Purkinje cell (primary cell): ENCODE results near the gene BCAS1. TPM values are rescaled to one million over a fixed set of nuclear protein-coding genes. Genes with fewer than 3 reads are reported as not detected.

ENCODE experiments used
- polyA plus RNA-seq: library from polyadenylated mRNA; unstranded; fragments of >200 nt; fragmentation: Nextera tagmentation; gene quantifications from 2 replicates; pipeline ENCODE4 v1.2.1, GENCODE V29; 2014

BCAS1 gene, protein sequence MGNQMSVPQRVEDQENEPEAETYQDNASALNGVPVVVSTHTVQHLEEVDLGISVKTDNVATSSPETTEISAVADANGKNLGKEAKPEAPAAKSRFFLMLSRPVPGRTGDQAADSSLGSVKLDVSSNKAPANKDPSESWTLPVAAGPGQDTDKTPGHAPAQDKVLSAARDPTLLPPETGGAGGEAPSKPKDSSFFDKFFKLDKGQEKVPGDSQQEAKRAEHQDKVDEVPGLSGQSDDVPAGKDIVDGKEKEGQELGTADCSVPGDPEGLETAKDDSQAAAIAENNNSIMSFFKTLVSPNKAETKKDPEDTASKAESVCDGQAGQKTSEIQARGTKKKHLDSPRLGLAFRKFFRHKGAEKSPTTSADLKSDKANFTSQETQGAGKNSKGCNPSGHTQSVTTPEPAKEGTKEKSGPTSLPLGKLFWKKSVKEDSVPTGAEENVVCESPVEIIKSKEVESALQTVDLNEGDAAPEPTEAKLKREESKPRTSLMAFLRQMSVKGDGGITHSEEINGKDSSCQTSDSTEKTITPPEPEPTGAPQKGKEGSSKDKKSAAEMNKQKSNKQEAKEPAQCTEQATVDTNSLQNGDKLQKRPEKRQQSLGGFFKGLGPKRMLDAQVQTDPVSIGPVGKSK
- 2.6 and 3.5 TPM in 2 replicates for polyA plus RNA-seq

DNA sequence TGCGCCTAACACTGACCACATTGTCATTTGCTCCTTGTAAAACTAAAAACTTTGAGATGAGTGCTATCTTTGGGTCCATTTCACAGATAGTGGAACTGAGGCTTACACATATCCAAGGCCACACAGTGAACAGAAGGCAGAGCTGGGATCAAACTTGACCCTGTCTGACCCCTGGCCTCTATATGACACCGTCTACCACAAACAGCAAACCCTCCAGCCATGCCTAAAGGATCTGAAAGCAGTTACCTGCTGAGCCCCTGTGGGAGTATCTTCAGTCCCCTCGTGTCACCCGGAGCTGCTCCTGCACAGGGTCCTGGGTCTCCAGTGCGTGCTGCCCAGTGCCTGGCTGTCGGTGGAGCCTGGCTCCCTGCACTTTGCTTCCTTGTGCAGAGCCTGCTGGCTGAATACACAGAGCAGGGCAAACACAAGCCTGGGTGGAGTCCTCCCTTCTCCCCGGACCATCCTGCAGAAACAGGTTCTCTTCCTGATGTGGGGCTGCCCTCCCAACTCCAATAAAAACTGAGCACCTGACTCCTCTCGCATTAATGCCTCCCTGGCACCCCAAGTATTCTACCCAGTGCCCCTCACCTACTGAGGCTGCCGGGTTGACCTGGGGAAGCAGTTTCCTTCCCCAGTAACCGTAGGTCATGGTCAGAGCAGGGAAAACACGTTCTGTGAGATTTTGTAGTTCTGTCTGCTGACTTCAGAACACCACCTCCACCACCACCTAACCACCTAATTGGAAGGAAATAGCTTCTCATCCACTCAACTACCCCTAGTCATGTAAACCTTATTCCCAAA lies at the start of gene BCAS1:
Gene BCAS1, minus strand, starts transcription at position 408 of the 801 bp plus-strand sequence. CDS start 11,876 bp downstream, outside the sequence.

Other genes starting within 250 kb of the BCAS1 start
- gene CYP24A1, start 103.4 kb upstream of the BCAS1 start, polyA plus RNA-seq, result 0.50 TPM in 1 of 2 replicates, not detected in the other
- gene PFDN4, start 137.5 kb upstream of the BCAS1 start, polyA plus RNA-seq, result 177 and 190 TPM in 2 replicates